GM19328 (cell line): ENCODE results near the gene COX8A.
"Not testable (repeated sequence)": the region's sequence is repeated elsewhere in the genome, so short reads cannot be mapped to it uniquely, and the experiment has no call there.

Experiments
- ATAC-seq: cut with Tn5 transposase; IDR thresholded peaks from one replicate; pipeline ENCODE4 v1.9.1; 2021; ENCODE audit warnings: mild to moderate bottlenecking, moderate library complexity; ENCODE audit not compliant: unreplicated experiment

Gene COX8A, protein sequence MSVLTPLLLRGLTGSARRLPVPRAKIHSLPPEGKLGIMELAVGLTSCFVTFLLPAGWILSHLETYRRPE

DNA sequence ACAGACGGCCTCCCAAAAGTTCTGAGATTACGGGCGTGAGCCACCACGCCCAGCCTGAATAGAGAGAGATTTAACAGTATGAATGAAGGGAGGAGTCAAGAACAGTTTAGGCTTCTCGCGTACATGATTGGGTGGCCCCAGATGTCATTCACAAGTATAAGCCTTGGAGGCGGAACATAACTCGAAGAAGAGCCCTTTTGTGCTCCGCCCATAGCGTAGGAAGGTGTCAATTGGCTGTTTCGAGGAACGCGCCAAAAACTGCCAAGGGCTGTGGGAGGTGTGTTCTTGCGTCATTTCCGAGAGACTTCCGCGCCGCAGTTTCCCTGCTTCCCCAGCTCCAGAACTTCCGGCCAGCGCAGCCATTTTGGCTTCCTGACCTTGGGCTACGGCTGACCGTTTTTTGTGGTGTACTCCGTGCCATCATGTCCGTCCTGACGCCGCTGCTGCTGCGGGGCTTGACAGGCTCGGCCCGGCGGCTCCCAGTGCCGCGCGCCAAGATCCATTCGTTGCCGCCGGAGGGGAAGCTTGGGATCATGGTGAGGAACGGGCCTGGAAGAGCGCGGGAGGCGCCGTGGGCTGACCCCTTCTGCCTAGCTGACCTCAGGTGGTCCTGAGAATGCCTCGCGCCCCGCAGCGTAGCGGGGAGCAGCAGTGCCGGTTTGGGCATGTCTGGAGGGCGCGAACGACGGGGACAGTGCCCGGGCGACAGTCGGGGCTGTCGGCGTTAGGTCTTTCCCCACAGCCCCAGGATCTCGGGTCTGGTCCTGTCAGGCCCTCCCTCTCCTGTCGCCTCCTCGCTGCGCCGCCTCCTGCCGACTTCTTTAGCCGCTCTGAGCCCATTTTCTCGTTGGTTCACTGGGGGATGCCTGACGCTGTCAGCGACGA, at the start of gene COX8A:
TSS of gene COX8A (plus strand) at position 362 of the 885 bp plus-strand sequence. CDS start at position 423, 61 bp downstream.
- ATAC-seq = peak; percentile 97

DNA sequence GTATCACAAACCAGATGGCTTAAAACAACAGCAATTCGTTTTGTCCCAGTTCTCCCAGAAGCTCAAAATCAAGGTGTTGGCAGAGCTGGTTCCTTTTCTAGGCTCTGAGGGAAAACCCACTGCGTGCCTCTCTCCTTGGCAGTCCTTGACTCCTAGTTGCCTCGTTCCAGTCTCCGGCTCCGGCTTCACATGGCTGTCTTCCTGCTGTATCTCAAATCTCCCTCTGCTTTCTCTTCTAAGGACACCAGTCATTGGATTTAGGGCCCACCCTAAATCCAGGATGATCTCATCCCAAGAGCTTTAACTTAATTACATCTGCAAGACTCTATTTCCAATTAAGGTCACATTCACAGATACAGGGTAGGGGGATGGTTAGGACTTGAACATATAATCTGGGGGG, 44.8 kb upstream of the COX8A start:
- ATAC-seq = no peak

DNA sequence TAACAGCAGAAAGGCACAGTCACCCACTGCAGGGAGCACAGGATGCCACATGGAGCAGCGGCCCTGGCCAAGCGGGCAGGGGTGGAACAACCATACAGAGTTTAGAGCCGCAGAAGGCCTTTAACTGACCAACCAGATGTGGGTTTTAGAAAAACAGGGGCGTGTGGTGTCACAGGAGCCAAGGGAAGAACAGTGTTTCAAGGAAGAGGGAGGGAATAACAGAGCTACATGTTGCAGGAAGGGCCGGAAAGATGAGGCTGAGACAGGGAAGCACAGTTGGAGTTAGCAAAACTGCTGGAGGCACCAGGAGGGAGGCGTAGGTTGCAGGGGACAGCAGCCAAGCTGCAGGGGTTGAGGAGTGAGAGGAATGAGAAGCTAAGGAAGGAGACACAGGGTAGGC, 43.4 kb upstream of the COX8A start:
- ATAC-seq = no peak

DNA sequence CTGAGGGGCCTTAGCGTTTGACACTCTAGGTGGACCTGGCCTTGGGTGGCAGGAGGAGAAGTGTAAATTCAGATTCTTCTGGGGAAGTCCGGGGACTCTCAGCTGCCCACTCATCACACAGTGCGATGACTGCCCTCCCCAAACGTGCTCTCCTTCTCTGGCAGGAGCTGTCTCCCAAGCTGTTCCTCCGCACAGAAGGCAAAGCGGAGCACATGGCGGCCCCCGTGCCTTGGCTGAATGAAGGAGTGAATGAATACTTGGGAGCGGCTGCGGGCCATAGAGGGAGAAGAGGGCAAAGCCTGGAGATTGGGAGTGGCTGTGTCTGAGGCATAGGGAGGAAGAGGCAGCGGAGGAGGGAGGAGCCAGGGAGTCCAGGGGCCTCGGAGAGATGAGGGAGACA, 42.5 kb upstream of the COX8A start:
- ATAC-seq = no peak

DNA sequence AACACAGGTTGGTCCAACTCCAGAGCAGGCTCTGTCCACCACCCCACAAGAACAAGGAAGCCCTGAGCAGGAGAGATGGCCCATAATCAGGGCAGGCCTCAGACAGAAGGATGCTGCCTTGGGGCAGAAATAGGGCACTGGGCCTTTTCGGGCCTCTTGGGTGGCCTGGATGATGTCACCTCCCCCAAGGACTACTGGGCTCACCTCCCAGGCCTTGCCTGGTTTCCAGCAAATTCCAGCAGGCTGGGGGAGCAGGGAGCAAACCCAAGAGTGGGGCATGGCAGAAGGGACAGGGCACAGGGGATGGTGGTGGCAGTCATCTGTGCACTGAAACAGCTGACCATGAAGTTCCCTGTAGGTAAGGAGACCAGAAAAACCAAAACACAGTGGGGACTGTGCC, 41.0 kb upstream of the COX8A start:
- ATAC-seq = no peak

DNA sequence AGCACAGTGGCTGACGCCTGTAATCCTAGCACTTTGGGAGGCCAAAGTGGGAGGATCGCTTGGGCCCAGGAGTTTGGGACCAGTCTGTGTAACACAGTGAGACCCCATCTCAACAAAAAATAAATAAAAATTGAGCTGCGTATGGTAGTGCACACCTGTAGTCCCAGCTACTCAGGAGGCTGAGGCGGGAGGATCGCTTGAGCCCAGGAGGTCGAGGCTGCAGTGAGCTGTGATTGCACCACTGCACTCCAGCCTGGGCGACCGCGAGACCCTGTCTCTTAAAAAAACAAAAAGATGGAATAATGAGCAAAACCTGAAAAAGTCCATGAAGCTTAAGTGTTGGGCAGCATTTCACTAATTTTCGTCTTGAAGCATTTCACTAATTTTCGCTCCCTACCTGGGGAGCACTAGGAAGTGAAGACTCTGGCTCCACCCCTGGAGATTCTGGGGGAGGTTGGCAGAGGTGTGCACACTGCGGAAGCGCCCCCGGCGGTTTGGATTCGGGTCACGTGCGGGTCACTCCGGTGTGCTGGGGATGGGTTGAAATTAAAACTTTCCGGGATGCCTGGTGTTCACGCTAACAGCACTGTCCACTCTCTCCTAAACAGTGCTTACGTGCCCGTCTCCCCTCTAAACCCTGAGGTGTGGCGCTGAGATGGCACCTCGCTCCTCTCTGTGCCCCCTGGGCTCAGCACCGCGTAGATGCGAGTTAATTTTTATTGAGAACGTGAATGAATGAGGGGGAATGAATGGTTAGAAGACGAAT, 36.5 kb upstream of the COX8A start:
- no peak for ATAC-seq

DNA sequence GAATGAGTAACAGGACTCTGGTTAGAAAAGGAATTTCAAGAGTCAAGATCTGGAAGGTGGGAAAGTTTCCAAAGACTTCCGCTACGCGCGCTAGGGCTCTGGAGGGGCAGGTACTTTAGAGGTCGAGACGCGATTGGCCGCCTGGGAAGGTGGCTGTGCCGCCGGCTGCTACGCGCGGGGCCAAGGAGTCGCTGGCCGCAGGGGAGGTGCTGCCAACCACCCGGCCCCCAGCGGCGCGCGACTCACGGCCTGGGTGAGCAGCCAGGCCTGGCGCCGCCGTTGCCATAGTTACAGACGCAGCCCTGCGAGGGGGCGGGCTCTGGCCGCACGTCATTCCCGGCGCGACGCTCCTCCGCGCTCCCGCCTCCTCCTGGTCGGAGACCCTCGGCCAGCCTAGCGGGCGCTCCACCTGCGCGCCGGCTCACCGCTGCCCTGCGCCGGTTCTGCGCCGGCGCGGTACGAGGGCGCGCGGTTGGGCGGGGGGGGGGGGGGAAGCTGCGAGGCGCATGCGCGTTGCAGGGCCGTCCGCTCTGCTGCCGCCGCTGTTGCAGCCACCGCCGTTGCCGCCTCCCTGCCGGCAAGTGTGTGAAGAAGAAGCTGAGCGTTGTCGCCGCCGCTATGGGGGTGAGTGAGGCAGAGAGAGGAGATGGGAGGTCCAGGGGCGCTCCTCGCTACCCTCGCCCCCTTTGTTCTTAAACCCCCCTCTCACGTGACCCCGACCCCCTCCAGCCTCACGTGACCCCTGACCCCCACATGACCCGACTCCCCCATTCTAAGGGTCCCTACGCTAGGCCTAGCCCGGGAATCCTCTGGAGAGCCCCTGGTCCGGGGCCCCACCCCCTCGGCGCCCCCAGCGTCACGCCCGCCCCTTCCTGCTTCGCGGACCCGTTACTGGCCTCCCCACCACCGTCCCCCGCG, 35.7 kb upstream of the COX8A start, which contains the start of gene NAA40:
TSS of gene NAA40 (plus strand) at position 524 of the 918 bp plus-strand sequence. CDS start at position 619, 95 bp downstream.
- peak; percentile 93 for ATAC-seq

DNA sequence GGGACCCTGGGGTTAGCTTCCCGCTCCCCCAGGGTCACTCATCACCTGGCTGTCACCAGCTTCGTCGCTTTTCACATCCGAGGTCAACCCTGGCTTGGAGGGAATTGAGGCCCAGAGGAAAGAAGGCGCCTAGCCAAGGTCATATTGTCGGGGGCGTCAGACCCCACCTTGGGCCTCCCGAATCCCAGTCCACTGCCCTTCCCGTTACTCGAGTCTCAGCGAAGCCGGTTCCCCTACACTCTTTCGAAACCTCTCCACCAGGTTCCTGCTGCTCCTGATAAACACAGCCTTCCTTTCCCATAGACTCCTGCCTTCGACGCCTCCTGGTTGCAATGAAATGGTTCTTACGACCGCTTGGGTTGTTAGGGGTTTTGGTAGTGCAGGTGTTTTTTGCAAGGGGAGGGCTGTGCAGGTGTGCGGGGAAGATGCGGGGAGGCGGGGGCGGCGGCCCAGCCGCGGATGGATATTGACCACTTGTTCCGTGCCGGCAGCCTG, 35.0 kb upstream of the COX8A start:
- no peak for ATAC-seq

DNA sequence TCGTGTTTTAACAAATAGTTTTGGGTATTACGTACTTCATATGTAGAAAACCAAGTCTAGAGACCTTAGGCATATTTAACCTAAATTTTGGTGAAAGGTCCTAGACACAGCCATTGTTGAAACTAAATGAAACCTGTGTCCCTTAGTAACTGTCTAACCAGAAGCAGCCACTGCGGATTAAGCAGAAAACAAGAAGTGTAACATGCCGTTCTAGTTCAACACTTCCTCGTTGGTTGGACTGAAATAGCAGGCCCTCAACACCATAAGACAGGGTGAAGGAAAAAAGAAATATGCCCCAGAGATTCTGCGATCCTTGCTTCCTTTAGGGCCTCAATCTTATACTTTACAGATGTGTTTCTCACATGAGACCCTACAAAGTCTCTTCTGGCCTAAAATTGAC, 33.6 kb upstream of the COX8A start:
- ATAC-seq = no peak

DNA sequence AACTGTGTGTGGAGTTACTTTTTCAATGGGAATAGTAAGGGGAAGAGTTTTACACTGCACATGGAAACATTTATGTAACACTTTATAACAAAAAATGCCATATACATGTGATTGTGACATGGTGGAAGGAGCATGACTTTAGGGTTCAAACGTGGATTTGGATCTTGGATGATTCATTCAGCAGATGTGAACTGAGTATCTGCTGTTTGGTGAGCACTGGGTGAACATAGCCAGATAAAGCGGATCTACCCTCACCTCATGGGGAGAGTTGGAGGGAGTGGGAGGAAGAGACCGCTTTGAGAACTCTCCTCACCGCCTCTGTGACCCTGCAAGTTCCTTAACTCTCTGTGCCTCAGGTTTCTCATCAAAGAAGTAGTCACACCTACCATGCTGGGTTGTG, 32.5 kb upstream of the COX8A start:
- ATAC-seq = no peak

DNA sequence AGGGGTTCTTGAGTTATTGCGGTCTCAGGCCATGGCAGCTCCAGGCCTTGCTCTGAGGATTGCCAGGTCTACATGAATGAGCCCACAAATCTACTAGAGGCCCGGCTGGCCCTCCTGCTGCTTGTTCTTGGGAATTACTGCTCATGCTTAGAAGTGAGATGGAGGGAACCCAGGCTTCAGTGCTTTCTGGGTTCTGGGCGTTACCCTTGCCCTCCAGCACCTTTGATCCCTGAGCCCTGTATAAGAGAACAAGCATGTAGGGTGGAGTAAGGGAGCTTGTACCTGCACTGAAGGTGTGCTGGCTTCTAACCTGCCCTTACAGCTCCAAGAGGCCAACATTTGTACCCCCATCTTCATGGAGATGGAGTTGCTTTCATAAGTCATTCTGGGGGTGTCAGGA, 31.6 kb upstream of the COX8A start:
- no peak for ATAC-seq

DNA sequence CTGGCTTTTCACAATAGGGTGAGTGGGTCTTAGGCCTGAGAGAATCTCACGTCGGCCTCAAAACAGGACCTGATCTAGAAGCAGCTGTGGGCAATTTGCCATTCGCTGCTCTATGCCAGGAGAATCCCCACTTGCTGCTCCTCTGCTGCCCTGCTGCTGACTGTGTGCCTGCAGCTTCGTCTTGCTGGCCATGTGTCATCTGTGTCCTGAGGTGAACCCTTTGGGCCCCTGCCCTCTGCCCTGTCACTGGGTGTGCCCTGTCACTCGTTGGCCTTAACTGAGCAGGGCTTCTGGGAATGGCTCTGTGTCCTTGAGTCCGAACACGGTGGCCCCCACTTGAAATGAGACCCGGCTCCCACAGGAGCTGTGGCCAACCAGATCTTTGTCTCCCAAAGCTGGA, 29.4 kb upstream of the COX8A start:
- ATAC-seq = no peak

DNA sequence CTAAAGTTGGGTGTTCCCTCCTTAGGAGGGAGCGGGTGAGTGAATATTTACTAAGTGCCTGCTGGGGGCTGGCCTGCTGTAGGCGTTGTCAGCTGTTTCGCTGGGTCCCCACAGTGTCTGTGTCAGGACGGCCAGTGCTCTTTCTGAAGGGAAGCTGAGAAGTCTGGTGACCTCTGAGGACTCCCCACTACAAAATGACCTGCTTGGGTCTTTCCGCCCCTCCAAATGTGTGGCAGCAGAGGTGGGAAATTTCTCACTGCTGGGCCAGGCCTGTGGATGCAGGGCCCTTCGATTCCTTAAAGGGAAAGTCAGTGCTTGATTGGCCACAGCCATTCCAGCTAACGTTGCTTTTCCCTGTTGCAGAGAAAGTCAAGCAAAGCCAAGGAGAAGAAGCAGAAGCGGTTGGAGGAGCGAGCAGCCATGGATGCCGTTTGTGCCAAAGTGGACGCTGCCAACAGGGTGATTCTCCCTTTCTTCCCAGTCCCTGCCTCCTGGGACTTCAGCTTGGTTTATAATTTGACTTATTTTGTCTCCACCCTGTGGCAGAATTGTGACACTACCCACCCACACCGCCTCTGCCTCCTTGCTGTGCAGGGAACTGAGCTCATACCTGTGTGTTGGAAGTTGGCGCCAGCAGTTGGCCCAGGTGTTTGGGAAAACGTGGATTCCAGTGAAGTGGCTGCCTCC, 28.8 kb upstream of the COX8A start:
- no peak for ATAC-seq

DNA sequence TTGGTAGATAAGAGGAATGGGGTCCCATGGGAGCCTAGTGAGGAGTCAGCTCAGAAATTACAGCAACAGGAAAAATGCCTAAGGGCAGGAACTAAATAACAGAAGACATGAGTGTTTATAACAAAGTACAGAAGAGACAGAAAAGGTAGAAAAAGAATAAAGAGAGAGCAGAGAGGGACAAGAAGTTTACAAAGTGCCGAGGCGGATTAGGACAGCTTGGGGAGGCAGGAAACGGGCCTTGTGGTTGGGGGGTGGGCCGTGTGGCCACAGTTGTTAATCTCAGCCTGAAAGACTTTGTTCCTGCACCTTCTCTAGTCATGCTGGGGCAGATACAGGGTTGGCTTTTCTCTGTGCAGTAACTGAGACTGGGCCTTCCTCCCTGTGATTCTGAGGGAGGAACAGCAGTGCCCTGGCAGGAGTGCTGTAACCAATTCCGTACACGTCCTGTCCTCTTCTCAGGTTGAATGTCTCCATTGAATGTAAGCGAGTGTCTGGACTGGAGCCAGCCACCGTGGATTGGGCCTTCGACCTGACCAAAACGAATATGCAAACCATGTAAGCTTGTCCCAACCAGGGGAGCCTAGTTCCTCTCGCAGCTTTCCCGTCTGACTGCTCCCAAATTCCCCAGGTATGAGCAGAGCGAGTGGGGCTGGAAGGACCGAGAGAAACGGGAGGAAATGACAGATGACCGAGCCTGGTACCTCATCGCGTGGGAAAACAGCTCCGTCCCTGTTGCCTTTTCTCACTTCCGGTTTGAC, 22.5 kb upstream of the COX8A start:
- ATAC-seq = no peak

DNA sequence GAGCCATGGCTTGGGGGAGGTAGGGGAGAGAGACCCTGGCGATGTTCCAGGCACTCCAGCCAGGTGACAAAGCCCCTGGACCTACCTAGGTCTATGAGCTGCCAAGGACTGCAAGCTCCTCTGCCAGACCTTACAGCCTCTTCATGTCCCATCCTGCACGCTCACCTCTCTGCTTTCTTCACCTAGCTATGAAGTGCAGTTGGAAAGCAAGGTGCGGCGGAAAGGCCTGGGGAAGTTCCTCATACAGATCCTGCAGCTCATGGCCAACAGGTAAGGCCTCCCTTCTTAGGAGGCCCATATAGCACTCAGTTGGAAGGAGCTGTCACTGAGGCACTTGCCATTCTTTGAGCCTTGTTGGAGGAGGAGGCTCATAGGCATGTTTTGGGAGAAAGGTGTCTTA, 21.9 kb upstream of the COX8A start:
- no peak for ATAC-seq

DNA sequence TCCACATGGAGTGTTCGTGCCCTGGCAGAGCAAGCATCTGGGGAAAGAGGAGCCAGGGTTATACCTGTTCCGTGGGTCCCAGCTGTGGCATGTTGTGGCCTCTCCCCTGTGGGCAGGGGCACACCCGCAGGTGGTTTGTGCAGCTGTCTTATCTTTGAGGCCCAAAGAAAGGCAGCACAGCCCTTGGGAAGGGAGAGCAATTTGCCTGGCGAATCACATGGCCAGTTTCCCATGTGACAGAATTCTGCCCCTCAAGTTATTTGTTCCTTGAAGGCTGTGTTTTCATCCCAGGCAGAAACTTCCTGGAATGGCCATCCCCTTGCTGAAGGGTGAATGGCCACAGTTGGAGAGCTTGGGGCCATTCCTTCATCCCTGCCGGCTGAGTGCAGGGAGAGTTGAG, 16.4 kb upstream of the COX8A start:
- no peak for ATAC-seq

DNA sequence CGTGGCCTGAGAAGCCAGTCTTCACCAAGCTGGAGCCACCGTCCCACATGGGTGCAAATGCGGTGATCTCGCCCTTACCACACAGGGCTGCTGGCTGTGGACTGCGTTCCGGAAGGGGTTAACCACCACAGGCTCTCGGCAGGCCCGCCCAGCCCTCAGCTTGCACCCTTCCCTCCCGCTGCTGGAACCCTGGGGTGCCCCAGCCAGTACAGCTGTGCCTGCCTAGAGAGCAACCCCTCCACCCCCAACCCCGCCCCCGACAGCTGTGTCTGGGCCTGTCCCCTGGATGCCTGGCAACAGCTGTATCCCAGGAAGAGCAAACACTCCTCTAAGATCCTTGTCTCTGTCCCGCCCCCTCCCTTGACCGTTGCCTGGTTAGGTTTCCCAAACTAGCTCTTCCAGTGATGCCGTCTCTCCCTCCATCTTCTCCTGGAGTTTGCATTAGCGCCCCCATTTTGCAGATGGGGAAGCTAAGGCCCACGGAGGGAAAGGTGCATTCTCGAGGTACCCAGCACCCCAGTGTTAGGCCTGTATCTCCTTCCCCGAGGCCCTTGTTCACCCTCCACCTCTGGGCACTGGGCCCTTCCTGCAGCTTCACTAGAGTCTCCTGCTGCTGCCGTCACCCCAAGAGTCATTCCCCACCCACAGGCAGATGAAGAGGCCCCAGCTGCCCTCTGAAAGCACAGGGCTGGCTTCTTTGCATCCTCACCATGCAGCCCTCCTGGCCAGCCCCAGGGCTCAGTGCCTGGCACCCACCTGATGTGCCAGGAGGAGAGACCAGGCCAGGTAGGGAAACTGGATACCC, 12.6 kb upstream of the COX8A start:
- no peak for ATAC-seq

DNA sequence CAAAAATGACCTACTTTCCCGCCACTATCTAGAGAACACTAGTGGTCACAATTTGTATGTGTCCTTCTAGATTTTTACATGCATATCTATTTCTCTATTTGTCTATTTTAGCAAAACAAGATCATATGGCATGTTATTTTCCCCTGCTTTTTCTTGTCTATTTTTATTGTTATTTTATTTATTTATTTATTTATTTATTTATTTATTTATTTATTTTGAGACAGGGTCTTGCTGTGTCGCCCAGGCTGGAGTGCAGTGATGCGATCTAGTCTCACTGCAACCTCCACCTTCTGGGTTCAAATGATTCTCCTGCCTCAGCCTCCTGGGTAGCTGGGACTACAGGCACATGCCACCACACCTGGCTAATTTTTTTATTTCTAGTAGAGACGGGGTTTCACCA, 10.5 kb upstream of the COX8A start:
- ATAC-seq = not testable (repeated sequence)
